ENCODE data around the gene YWHAG.
A peak's percentile ranks its signal among the peaks of the same experiment; 100 is the strongest.
"Not testable (repeated sequence)": the region's sequence is repeated elsewhere in the genome, so short reads cannot be mapped to it uniquely, and the experiment has no call there.

The YWHAG gene

GRCh38 chr7:76317782-76318487 is 40.9 kb downstream of the YWHAG start:
- Histone ChIP-seq H3K27ac (ENCODE audit: low read depth, low read length) (peak overlapping the region; percentile 74), H3K4me3 (ENCODE audit: low read depth, low read length) (peak overlapping the region; percentile 79), H3K36me3 (ENCODE audit: control insufficient read depth, insufficient read depth, low read length) (peaks cover 8% of the 10 kb centered on the region), H3K27me3 (ENCODE audit: control insufficient read depth, insufficient read depth, low read length) (no peaks in the 10 kb centered on the region), H3K4me1 (ENCODE audit: control insufficient read depth, insufficient read depth, low read length) (peaks cover 14% of the 10 kb centered on the region), H3K9me3 (ENCODE audit: control insufficient read depth, insufficient read depth, low read depth, low read length) (no peaks in the 10 kb centered on the region), H3K9ac (ENCODE audit: low read length) (peak overlapping the region; percentile 77)

DNA sequence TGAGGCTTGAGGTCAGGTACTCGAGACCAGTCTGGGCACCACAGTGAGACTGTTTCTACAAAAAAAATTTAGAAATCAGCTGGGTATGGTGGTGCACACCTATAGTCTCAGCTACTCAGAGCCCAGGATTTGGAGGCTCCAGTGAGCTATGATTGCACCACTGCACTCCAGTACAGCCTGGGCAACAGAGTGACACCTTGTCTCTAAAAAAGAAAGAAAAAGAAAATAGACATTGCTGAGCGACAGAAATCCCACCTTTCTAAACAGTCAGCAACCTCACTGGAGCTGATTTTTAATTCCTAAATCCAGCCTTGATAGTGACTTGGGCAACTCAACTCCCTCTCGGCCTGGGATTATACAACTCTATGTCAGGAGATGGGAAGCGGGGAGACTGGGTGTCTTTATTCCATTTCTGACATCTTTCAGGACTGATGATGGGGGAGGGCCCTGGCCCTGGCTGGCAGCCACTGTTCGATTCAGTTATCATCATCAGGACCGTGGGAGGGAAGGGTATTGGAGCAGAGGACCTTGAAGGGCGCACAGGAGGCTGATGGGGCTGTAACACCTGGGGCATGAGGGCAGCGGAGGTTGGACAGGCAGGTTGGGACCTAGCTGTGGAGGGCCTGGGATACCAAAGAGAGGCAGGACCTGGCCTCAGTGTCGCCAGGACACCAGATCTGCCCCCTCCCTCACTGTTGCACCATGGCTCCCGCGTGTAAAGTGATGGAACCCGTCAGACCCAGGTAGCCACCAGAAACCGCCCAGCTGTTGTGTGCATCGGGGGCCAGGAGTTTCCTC is 41.6 kb downstream of the YWHAG start:
- H3K27ac ChIP-seq (ENCODE audit: low read depth, low read length): peak overlapping the region; percentile 3; the same call in 1 of the 2 replicates
- no peaks in the 10 kb centered on the region for H3K9me3 ChIP-seq (ENCODE audit: control insufficient read depth, insufficient read depth, low read depth, low read length)
- H3K9ac ChIP-seq (ENCODE audit: low read length): peak overlapping the region; percentile 60
- no peaks in the 10 kb centered on the region for H3K27me3 ChIP-seq (ENCODE audit: control insufficient read depth, insufficient read depth, low read length)
- peaks cover 14% of the 10 kb centered on the region for H3K4me1 ChIP-seq (ENCODE audit: control insufficient read depth, insufficient read depth, low read length)
- H3K36me3 ChIP-seq (ENCODE audit: control insufficient read depth, insufficient read depth, low read length): peaks cover 5% of the 10 kb centered on the region; the same call in 1 of the 2 replicates
- H3K4me3 ChIP-seq (ENCODE audit: low read depth, low read length): peak overlapping the region; percentile 79

- Histone ChIP-seq H3K36me3 (ENCODE audit: control insufficient read depth, insufficient read depth, low read length) (peaks cover 5% of the 10 kb centered on the region; the same call in 1 of the 2 replicates), H3K9ac (ENCODE audit: low read length) (no peak overlapping the region), H3K27ac (ENCODE audit: low read depth, low read length) (no peak overlapping the region), H3K4me3 (ENCODE audit: low read depth, low read length) (no peak overlapping the region), H3K9me3 (ENCODE audit: control insufficient read depth, insufficient read depth, low read depth, low read length) (no peaks in the 10 kb centered on the region; the same call in 1 of the 2 replicates), H3K27me3 (ENCODE audit: control insufficient read depth, insufficient read depth, low read length) (no peaks in the 10 kb centered on the region), H3K4me1 (ENCODE audit: control insufficient read depth, insufficient read depth, low read length) (peaks cover 16% of the 10 kb centered on the region)
Observed at GRCh38 chr7:76315364-76315763, 43.4 kb downstream of the YWHAG start.

- not testable (repeated sequence) for H3K27me3 ChIP-seq (ENCODE audit: control insufficient read depth, insufficient read depth, low read length)
- peaks cover 17% of the 10 kb centered on the region for H3K4me1 ChIP-seq (ENCODE audit: control insufficient read depth, insufficient read depth, low read length)
Observed at GRCh38 chr7:76314740-76315139, 44.1 kb downstream of the YWHAG start.

DNA sequence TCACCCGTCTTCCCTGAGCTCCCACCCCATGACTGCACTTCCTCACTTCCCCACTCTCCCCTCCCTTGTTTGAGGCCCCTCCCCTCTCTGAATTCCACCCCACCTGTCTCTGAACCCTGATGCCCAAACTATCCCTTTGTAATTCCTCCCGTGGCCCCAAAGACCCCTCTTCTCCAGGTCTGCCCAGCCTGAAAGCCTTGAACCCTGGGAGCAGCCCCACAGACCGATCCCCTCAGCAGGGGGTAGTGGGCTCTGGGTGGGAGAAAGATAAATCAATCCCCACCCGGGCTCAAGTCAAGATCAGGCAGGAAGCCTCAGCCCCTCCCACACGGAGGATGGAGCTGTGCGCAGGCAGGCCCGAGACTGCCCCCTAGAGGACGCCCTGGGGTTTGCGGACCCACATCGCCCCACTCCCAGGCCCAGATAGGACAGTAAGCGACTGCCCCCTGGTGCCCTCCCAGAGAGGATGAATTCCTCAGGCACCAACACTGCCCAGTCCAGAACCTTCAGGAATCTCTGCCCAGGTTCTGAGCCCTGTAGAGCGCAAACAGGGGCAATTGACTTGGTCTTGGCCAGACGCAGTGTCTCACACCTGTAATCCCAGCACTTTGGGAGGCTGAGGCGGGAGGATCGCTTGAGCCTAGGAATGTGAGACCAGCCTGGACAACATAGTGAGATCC is 44.6 kb downstream of the YWHAG start:
- Histone ChIP-seq H3K4me1 (ENCODE audit: control insufficient read depth, insufficient read depth, low read length) (peaks cover 14% of the 10 kb centered on the region), H3K27ac (ENCODE audit: low read depth, low read length) (no peak overlapping the region), H3K9me3 (ENCODE audit: control insufficient read depth, insufficient read depth, low read depth, low read length) (no peaks in the 10 kb centered on the region; the same call in 1 of the 2 replicates), H3K36me3 (ENCODE audit: control insufficient read depth, insufficient read depth, low read length) (no peaks in the 10 kb centered on the region), H3K9ac (ENCODE audit: low read length) (no peak overlapping the region), H3K27me3 (ENCODE audit: control insufficient read depth, insufficient read depth, low read length) (no peaks in the 10 kb centered on the region), H3K4me3 (ENCODE audit: low read depth, low read length) (peak overlapping the region; percentile 45)

More at GRCh38 chr7:76314740-76315139, 44.1 kb downstream of the YWHAG start:
- not testable (repeated sequence) for H3K27ac ChIP-seq (ENCODE audit: low read depth, low read length); H3K9me3 ChIP-seq (ENCODE audit: control insufficient read depth, insufficient read depth, low read depth, low read length); H3K4me3 ChIP-seq (ENCODE audit: low read depth, low read length); H3K36me3 ChIP-seq (ENCODE audit: control insufficient read depth, insufficient read depth, low read length); H3K9ac ChIP-seq (ENCODE audit: low read length)

- not testable (repeated sequence) for H3K27ac ChIP-seq (ENCODE audit: low read depth, low read length); H3K9me3 ChIP-seq (ENCODE audit: control insufficient read depth, insufficient read depth, low read depth, low read length); H3K9ac ChIP-seq (ENCODE audit: low read length); H3K36me3 ChIP-seq (ENCODE audit: control insufficient read depth, insufficient read depth, low read length); H3K4me3 ChIP-seq (ENCODE audit: low read depth, low read length); H3K4me1 ChIP-seq (ENCODE audit: control insufficient read depth, insufficient read depth, low read length); H3K27me3 ChIP-seq (ENCODE audit: control insufficient read depth, insufficient read depth, low read length)
Observed at GRCh38 chr7:76311838-76312237, 47.0 kb downstream of the YWHAG start.

- Histone ChIP-seq H3K36me3 (ENCODE audit: control insufficient read depth, insufficient read depth, low read length) (no peaks in the 10 kb centered on the region), H3K4me1 (ENCODE audit: control insufficient read depth, insufficient read depth, low read length) (peaks cover 14% of the 10 kb centered on the region; the same call in 1 of the 2 replicates), H3K27me3 (ENCODE audit: control insufficient read depth, insufficient read depth, low read length) (no peaks in the 10 kb centered on the region), H3K9me3 (ENCODE audit: control insufficient read depth, insufficient read depth, low read depth, low read length) (no peaks in the 10 kb centered on the region; the same call in 1 of the 2 replicates), H3K4me3 (ENCODE audit: low read depth, low read length) (no peak overlapping the region), H3K9ac (ENCODE audit: low read length) (no peak overlapping the region), H3K27ac (ENCODE audit: low read depth, low read length) (no peak overlapping the region)
Observed at GRCh38 chr7:76310102-76310957, 48.5 kb downstream of the YWHAG start.

- not testable (repeated sequence) for H3K36me3 ChIP-seq (ENCODE audit: control insufficient read depth, insufficient read depth, low read length); H3K4me3 ChIP-seq (ENCODE audit: low read depth, low read length); H3K27me3 ChIP-seq (ENCODE audit: control insufficient read depth, insufficient read depth, low read length); H3K9me3 ChIP-seq (ENCODE audit: control insufficient read depth, insufficient read depth, low read depth, low read length); H3K27ac ChIP-seq (ENCODE audit: low read depth, low read length); H3K9ac ChIP-seq (ENCODE audit: low read length)
- H3K4me1 ChIP-seq (ENCODE audit: control insufficient read depth, insufficient read depth, low read length): peaks cover 15% of the 10 kb centered on the region; the same call in 1 of the 2 replicates
Observed at GRCh38 chr7:76309341-76310101, 49.3 kb downstream of the YWHAG start.

DNA sequence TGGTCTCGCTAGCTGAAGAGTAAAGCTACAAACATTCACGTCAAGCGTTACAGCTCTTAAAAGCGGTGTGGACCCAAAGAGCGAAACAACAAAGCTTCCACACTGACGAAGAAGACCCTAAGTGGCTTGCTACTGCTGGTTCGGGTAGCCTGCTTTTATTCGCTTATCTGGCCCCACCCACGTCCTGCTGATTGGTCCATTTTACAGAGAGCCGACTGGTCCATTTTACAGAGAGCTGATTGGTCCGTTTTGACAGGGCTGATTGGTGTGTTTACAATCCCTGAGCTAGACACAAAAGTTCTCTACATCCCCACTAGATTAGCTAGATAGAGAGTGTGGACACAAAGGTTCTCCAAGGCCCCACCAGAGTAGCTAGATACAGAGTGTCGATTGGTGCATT is 49.9 kb downstream of the YWHAG start:
- not testable (repeated sequence) for H3K4me3 ChIP-seq (ENCODE audit: low read depth, low read length); H3K27me3 ChIP-seq (ENCODE audit: control insufficient read depth, insufficient read depth, low read length); H3K9me3 ChIP-seq (ENCODE audit: control insufficient read depth, insufficient read depth, low read depth, low read length); H3K36me3 ChIP-seq (ENCODE audit: control insufficient read depth, insufficient read depth, low read length); H3K9ac ChIP-seq (ENCODE audit: low read length); H3K27ac ChIP-seq (ENCODE audit: low read depth, low read length)
- H3K4me1 ChIP-seq (ENCODE audit: control insufficient read depth, insufficient read depth, low read length): peaks cover 22% of the 10 kb centered on the region

DNA sequence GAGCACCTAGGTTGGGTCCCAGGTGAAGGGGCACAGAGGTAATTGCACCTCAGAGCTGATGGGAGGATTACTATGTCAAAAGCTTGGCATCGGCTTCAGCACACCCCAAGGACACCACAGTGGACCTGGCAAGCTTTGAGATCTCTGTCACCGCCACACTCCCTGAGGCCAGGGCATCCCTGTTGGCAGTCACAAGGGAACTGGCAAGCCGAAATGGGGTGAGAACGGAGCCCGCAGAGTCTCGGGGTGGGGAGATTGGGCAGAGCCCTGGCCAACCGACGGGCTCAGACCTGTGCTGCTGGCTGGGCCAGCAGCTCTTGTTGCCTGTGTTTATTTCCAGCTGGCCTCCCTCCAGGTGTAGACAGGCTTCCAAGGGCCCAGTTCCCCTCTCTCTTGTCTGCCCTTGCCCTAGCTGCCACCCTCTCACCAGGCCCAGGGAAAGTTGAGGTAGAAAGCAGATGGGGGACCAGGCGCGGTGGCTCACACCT is 53.9 kb downstream of the YWHAG start:
- H3K4me3 ChIP-seq (ENCODE audit: low read depth, low read length): no peak overlapping the region
- no peaks in the 10 kb centered on the region; the same call in 1 of the 2 replicates for H3K9me3 ChIP-seq (ENCODE audit: control insufficient read depth, insufficient read depth, low read depth, low read length)
- no peak overlapping the region for H3K27ac ChIP-seq (ENCODE audit: low read depth, low read length)
- no peak overlapping the region for H3K9ac ChIP-seq (ENCODE audit: low read length)
- H3K36me3 ChIP-seq (ENCODE audit: control insufficient read depth, insufficient read depth, low read length): peaks cover 7% of the 10 kb centered on the region
- peaks cover 7% of the 10 kb centered on the region; the same call in 1 of the 2 replicates for H3K27me3 ChIP-seq (ENCODE audit: control insufficient read depth, insufficient read depth, low read length)
- peaks cover 24% of the 10 kb centered on the region for H3K4me1 ChIP-seq (ENCODE audit: control insufficient read depth, insufficient read depth, low read length)

Measured in HUES6 (cell line).